Heart right ventricle (tissue), 16 donors: ENCODE results near the gene SLC15A3. TPM values are rescaled to one million over a fixed set of nuclear protein-coding genes. Genes with fewer than 3 reads are reported as not detected.

ENCODE experiments used
- ATAC-seq, 8 donors: fragments of 200-7000 bp; cut with Tn5 transposase; one replicate each; pipeline ENCODE4 v1.9.1; 2020; ENCODE audit warnings: mild to moderate bottlenecking in 8 of 8, moderate library complexity in 8 of 8, moderate number of reproducible peaks in 1 of 8
- DNase-seq, 2 donors: peaks; one replicate each; pipeline ENCODE4 v3.0.0-alpha.2; 2020
- H3K27ac ChIP-seq, 10 donors: fragments of 200-600 bp; sonication (generic) in 2 of 10; one replicate each; pipeline versions ENCODE4 v1.5.0 to v1.8.0; 2020 to 2022; ENCODE audit warnings: mild to moderate bottlenecking in 3 of 10
- H3K27me3 ChIP-seq, 7 donors: fragments of 200-600 bp; one replicate each; pipeline ENCODE4 v1.8.0; 2021 to 2022; ENCODE audit warnings: mild to moderate bottlenecking in 2 of 7
- H3K36me3 ChIP-seq, 9 donors: fragments of 200-600 bp; sonication (generic) in 1 of 9; one replicate each; pipeline versions ENCODE4 v1.5.0 to v1.8.0; 2020 to 2022; ENCODE audit warnings: mild to moderate bottlenecking in 2 of 9
- H3K4me1 ChIP-seq, 9 donors: fragments of 200-600 bp; sonication (generic) in 1 of 9; one replicate each; pipeline versions ENCODE4 v1.5.0 to v1.8.0; 2020 to 2022; ENCODE audit warnings: mild to moderate bottlenecking in 4 of 9
- H3K4me3 ChIP-seq, 10 donors: fragments of 200-600 bp; sonication (generic) in 2 of 10; one replicate each; pipeline versions ENCODE4 v1.5.0 to v1.8.0; 2020 to 2022; ENCODE audit warnings: mild to moderate bottlenecking in 7 of 10, moderate library complexity in 2 of 10
- H3K9me3 ChIP-seq, 11 donors: fragments of 200-600 bp in 10 of 11; sonication (generic) in 2 of 11; one replicate each; pipeline versions ENCODE4 v1.5.0 to v1.8.0; 2013 to 2022; ENCODE audit warnings: mild to moderate bottlenecking in 2 of 11, control low read depth in 1 of 11, moderate library complexity in 1 of 11
- WGBS, 2 donors: extraction: QIAGEN DNeasy Blood & Tissue Kit; methylation state at CpG; one replicate each; pipeline ENCODE4 v1.1.7; 2013; ENCODE audit warnings: inconsistent platforms in 1 of 2; 5-methylcytosine and 5-hydroxymethylcytosine counted together
- intact Hi-C, 10 donors: fragments of 100-400 bp; cut with DNase I; formaldehyde crosslinking; loops; one replicate each; pipeline versions ENCODE4 v1.11.1 to v1.14.2; 2022
- polyA plus RNA-seq, 2 donors: library from polyadenylated mRNA; stranded (reverse); fragments of 200-250 nt; gene quantifications; one replicate each; pipeline ENCODE4 v1.2.3, GENCODE V29; 2013
- total RNA-seq, 10 donors: library from RNA; stranded (reverse); fragmentation: NEBNext Ultra II Directional in 3 of 10; extraction: Animal tissue kit (Norgen Biotek cat#: 25700) in 3 of 10; gene quantifications; one replicate each; pipeline versions ENCODE4 v1.2.1 to v1.2.4, GENCODE V29; 2021 to 2023
- TF ChIP-seq, protein P1 (sequence below), 9 donors: fragments of 200-600 bp; sonication (generic) in 2 of 9; IDR thresholded peaks; one replicate each; pipeline versions ENCODE4 v1.5.0 to v1.8.0; 2021 to 2022; ENCODE audit warnings: antibody characterized with exemption in 9 of 9, mild to moderate bottlenecking in 5 of 9, moderate library complexity in 1 of 9
- donor health status: Arrhythmogenic right ventricular cardiomyopathy.
- donor health status: ischemic (EF 13 %, LVEDD 7.1; RV severe dilation, severe dysfunction).
- donor health status: healthy with polysubstance abuse.
- donor health status: DM: no; HTN: yes; CAD: no.
- donor health status: DM: no; HTN: no; CAD: no.
- donor health status: ischemic (EF 25% LVEDD 6.9; RV normal size, moderate dysfunction).
- donor health status: ischemic (EF 25% LVEDD 5.7; RV mildly dilated, moderate dysfunction).
- donor health status: healthy.
- donor health status: DM: yes; HTN: yes; CAD: no.
- donor health status: Ischemic cardiomyopathy.
- donor health status: ischemic (EF 35%, LVEDD 5.7; RV mildly dilated, moderate dysfunction).
- donor health status: nonischemic (EF 11% LVEDD 7.7; RV severe dilation, severe dysfunction).
- donor health status: DM: yes; HTN: yes; CAD: no.
- donor health status: PGD.
- donor health status: ischemic (EF 29% LVEDD 5.4; RV normal size, mild dysfunction).
- donor health status: nonischemic (EF 23%, LVEDD 6.1; RV moderate dilation, normal function).

SLC15A3 gene
- total and polyA plus RNA-seq, 12 donors = 9.5 to 52.4 (median 19.5) TPM

DNA sequence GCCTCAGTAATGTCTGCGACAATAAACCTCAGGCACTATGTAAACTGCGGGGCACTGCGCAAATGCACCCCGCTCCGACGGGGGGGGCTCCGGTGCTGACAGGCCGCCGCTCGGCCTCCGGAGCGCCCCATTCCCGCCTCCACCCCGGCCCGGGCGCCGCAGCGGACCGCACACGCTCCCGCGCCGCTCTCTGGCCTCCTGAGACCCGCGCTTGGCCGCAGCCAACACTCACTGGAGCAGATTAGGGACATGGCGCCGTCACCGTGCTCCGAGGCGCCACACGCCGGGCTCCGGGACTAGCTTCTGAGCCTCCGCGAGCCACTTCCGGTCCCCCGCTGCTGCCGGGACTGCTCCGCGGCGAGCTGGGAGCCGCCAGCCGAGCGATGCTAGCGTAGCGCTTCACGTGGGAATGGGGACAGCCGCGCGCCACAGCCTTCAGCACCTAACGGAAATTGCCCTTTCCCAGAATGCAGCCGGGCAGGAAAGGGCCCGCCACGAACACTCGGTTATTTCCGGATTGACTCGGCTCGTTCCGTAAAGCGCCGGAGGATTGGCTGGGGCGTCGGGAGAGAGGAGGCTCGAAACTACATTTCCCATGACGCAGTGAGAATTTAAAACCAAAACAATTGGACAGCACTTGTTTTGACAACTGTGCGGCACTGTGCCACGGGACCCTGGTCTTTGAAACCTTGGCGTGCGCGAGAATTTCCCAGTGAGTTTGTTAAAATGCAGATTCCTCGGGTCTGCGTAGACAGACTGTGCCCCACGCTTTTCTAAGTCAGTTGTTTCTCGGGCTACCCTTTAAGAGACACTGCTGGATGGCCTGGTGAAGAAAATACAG, 45.6 kb downstream of the SLC15A3 start, which contains the start of gene PRPF19:
Gene PRPF19 (minus strand): TSS at position 454 of the 841 bp plus-strand sequence. CDS start 203 bp downstream, at position 251.
- peak; percentile 96 to 99 (median 97) for ATAC-seq
- intact Hi-C loops = loop anchor here in 1 of 10 donors (5.0 kb wide), 1 partner anchor 46 kb away; the partner anchor contains the start of gene SLC15A3
- WGBS, 2 donors = 0% methylated on average over 75 of the region's 75 CpGs

DNA sequence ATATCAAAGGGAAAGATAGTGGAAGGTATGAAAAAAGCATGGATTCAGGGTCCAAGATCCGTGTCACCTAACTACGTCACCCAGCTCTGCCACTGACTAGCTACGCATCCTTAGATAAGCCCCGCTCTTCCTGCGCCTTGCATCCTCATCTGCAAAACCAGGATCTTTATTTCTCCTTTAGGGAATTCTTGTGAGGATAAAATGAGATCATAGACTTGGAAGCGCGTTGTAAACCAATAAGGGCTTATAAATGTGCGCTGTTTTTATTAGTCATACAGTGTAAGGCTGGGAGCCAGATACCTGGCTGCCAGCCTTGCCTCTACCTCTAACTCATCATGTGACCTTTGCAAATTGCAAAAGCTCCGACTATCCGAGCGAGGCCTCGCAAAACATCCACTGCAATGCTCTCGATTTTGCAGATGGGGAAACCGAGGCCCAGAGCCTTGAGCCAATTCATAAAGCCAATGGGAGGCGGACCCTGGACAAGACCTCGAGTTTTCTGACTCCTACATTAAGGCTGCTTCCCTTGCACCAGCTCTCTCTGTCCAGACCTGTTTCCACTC, 46.3 kb downstream of the SLC15A3 start:
- H3K27me3 ChIP-seq = no peaks in the 10 kb centered on the region
- H3K4me1 ChIP-seq = peaks cover 6 to 40% (median 30%) of the 10 kb centered on the region in 9 donors
- H3K36me3 ChIP-seq = peaks cover 0 to 36% (median 19%) of the 10 kb centered on the region in 9 donors
- H3K4me3 ChIP-seq = peak overlapping the region; percentile 64 to 98 (median 85)
- ATAC-seq (no peak), DNase-seq (no peak)
- peak overlapping the region in 9 of 10 donors; percentile 89 to 95 (median 92) for H3K27ac ChIP-seq
- intact Hi-C loops = loop anchor here in 1 of 10 donors (5.0 kb wide), 1 partner anchor 47 kb away; the partner anchor contains the start of gene SLC15A3
- H3K9me3 ChIP-seq = no peaks in the 10 kb centered on the region
- 6% methylated on average over 16 of the region's 16 CpGs for WGBS, 2 donors
- TF ChIP-seq, protein P1, sequence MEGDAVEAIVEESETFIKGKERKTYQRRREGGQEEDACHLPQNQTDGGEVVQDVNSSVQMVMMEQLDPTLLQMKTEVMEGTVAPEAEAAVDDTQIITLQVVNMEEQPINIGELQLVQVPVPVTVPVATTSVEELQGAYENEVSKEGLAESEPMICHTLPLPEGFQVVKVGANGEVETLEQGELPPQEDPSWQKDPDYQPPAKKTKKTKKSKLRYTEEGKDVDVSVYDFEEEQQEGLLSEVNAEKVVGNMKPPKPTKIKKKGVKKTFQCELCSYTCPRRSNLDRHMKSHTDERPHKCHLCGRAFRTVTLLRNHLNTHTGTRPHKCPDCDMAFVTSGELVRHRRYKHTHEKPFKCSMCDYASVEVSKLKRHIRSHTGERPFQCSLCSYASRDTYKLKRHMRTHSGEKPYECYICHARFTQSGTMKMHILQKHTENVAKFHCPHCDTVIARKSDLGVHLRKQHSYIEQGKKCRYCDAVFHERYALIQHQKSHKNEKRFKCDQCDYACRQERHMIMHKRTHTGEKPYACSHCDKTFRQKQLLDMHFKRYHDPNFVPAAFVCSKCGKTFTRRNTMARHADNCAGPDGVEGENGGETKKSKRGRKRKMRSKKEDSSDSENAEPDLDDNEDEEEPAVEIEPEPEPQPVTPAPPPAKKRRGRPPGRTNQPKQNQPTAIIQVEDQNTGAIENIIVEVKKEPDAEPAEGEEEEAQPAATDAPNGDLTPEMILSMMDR (IDR thresholded peaks at IDR 0.05) = no peak

More for the DNA sequence above, 45.6 kb downstream of the SLC15A3 start, which contains the start of gene PRPF19:
- peaks cover 0 to 29% (median 14%) of the 10 kb centered on the region in 9 donors for H3K36me3 ChIP-seq
- peak within 1 kb of the TSS; percentile 51 to 95 (median 92) for H3K27ac ChIP-seq
- H3K4me1 ChIP-seq = peaks cover 6 to 47% (median 33%) of the 10 kb centered on the region in 9 donors
- peak; percentile 98 to 99 for DNase-seq
- H3K4me3 ChIP-seq = peak within 1 kb of the TSS; percentile 64 to 98 (median 85)
- H3K9me3 ChIP-seq = no peaks in the 10 kb centered on the region
- no peaks in the 10 kb centered on the region for H3K27me3 ChIP-seq
- TF ChIP-seq, protein P1 (IDR thresholded peaks at IDR 0.05) = no peak

DNA sequence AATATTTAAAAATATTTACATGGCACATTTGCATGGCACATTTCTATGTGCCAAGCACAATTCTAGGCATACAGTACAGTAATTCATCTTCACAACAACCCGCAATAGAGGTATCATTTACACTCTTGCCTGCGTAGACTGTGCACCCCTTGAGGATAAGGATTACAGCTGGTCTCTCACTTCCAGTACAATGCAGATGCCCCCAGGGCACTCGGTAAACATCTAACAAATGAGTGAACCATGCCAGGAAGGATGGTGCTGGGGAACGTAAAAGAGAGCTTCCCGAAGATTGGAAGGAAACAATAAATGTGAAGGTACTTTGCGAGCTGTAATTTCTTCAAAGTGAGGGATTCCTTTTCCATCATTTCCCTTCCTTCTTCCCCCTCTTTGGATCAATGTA, 46.9 kb downstream of the SLC15A3 start:
- WGBS, 2 donors = 54 to 56% methylated on average over 6 of the region's 6 CpGs
- ATAC-seq = no peak

More for the DNA sequence above, 46.9 kb downstream of the SLC15A3 start:
- Histone ChIP-seq H3K36me3 (peaks cover 0 to 42% (median 20%) of the 10 kb centered on the region in 9 donors), H3K4me3 (peak overlapping the region in 9 of 10 donors; percentile 64 to 98 (median 86)), H3K4me1 (peaks cover 6 to 36% (median 28%) of the 10 kb centered on the region in 9 donors), H3K9me3 (no peaks in the 10 kb centered on the region), H3K27ac (peak overlapping the region in 3 of 10 donors; percentile 92 to 95 (median 95)), H3K27me3 (no peaks in the 10 kb centered on the region)
- TF ChIP-seq, protein P1 (IDR thresholded peaks at IDR 0.05) = no peak
- intact Hi-C loops = loop anchor here in 1 of 10 donors (5.0 kb wide), 1 partner anchor 47 kb away; the partner anchor contains the start of gene SLC15A3
- DNase-seq = no peak
